ENCODE results near the gene RCAN2. TPM values are rescaled to one million over a fixed set of nuclear protein-coding genes. Genes with fewer than 3 reads are reported as not detected.
A peak's percentile ranks its signal among the peaks of the same experiment; 100 is the strongest.

RCAN2 gene
- total and polyA plus RNA-seq, 2 experiments from 2014 or later: 6.0 to 9.3 TPM

- H3K9me2 ChIP-seq (ENCODE audit: insufficient read depth): no peaks in the 10 kb centered on the region
- Mint-ChIP-seq H3K27me3 (ENCODE audit: insufficient read depth, low read depth, poor library complexity) (no peaks in the 10 kb centered on the region), H3K36me3 (ENCODE audit: low read depth) (no peaks in the 10 kb centered on the region), H3K4me3 (no peak overlapping the region), H3K9me3 (no peaks in the 10 kb centered on the region), H3K4me1 (peaks cover 17% of the 10 kb centered on the region; the same call in 2 of the 3 replicates), H3K27ac (no peak overlapping the region)
- no peaks in the 10 kb centered on the region for H4K20me1 ChIP-seq (replicated peaks; ENCODE audit: insufficient read depth)
- peak; percentile 84 for DNase-seq (ENCODE audit: low spot score)
- no peak overlapping the region for H2AFZ ChIP-seq
- no peaks in the 10 kb centered on the region for H3K27me3 ChIP-seq (ENCODE audit: insufficient read depth)
- no peak overlapping the region for H3K27ac ChIP-seq (ENCODE audit: low read depth)
- H3K79me2 ChIP-seq (replicated peaks; ENCODE audit: insufficient read depth): no peaks in the 10 kb centered on the region
- no peak overlapping the region for H3K4me2 ChIP-seq
- no peaks in the 10 kb centered on the region for H3F3A ChIP-seq (replicated peaks; ENCODE audit: low read depth)
- no peak overlapping the region for H3K4me3 ChIP-seq
- TF ChIP-seq JUNB (IDR thresholded peaks at IDR 0.05; ENCODE audit: unreplicated experiment) (no peak), CREB1 (CRISPR knock-in tag; IDR thresholded peaks at IDR 0.05; ENCODE audit: low read depth) (no peak), EZH2phosphoT487 (IDR thresholded peaks at IDR 0.05; ENCODE audit: unreplicated experiment) (no peak), ZNF331 (CRISPR knock-in tag; IDR thresholded peaks at IDR 0.05; ENCODE audit: low read depth) (no peak), POLR2AphosphoS5 (IDR thresholded peaks at IDR 0.05; ENCODE audit: low read depth) (no peak)
- TF ChIP-seq, protein P1, sequence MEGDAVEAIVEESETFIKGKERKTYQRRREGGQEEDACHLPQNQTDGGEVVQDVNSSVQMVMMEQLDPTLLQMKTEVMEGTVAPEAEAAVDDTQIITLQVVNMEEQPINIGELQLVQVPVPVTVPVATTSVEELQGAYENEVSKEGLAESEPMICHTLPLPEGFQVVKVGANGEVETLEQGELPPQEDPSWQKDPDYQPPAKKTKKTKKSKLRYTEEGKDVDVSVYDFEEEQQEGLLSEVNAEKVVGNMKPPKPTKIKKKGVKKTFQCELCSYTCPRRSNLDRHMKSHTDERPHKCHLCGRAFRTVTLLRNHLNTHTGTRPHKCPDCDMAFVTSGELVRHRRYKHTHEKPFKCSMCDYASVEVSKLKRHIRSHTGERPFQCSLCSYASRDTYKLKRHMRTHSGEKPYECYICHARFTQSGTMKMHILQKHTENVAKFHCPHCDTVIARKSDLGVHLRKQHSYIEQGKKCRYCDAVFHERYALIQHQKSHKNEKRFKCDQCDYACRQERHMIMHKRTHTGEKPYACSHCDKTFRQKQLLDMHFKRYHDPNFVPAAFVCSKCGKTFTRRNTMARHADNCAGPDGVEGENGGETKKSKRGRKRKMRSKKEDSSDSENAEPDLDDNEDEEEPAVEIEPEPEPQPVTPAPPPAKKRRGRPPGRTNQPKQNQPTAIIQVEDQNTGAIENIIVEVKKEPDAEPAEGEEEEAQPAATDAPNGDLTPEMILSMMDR (conservative IDR thresholded peaks at IDR 0.05; ENCODE audit: low read depth in 2 of 2): peak; percentile 84 to 85
- H3K36me3 ChIP-seq (ENCODE audit: insufficient read depth): no peaks in the 10 kb centered on the region
- no peaks in the 10 kb centered on the region for H3K4me1 ChIP-seq (ENCODE audit: insufficient read depth)
- ATAC-seq: no peak
These were observed 71.7 kb downstream of the RCAN2 start for GRCh38 chr6:46419576-46420002.

DNA sequence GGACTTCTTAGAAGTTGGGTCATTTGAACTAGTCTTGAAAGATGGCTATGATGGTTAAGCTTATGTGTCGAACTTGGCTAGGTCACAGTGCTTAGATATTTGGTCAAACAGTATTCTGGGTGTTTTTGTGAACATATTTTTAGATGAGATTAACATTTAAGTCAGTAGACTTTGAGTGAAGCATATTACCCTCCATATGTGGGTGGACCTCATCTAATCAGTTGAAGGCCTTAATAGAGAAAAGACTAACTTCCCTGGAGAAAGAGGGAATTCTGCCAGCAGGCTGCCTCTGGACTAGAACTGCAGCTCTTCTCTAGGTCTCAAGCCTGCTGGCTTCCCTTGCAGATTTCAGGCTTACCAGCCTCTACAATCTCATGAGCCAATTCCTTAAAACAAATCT is 76.9 kb downstream of the RCAN2 start:
- H3K4me1 Mint-ChIP-seq: peaks cover 5% of the 10 kb centered on the region; the same call in 2 of the 3 replicates
- Histone ChIP-seq H3K27ac (ENCODE audit: low read depth) (no peak overlapping the region), H2AFZ (no peak overlapping the region), H3K79me2 (replicated peaks; ENCODE audit: insufficient read depth) (no peaks in the 10 kb centered on the region), H3F3A (replicated peaks; ENCODE audit: low read depth) (no peaks in the 10 kb centered on the region), H3K36me3 (ENCODE audit: insufficient read depth) (no peaks in the 10 kb centered on the region), H4K20me1 (replicated peaks; ENCODE audit: insufficient read depth) (no peaks in the 10 kb centered on the region), H3K4me1 (ENCODE audit: insufficient read depth) (no peaks in the 10 kb centered on the region), H3K4me2 (no peak overlapping the region), H3K9me2 (ENCODE audit: insufficient read depth) (no peaks in the 10 kb centered on the region), H3K4me3 (no peak overlapping the region), H3K27me3 (ENCODE audit: insufficient read depth) (no peaks in the 10 kb centered on the region)
- no peaks in the 10 kb centered on the region for H3K36me3 Mint-ChIP-seq (ENCODE audit: low read depth)
- TF ChIP-seq CREB1 (CRISPR knock-in tag; IDR thresholded peaks at IDR 0.05; ENCODE audit: low read depth) (no peak), ETS1 (IDR thresholded peaks at IDR 0.05) (no peak), POLR2AphosphoS5 (IDR thresholded peaks at IDR 0.05; ENCODE audit: low read depth) (no peak), NANOG (IDR thresholded peaks at IDR 0.05; ENCODE audit: borderline replicate concordance) (no peak), JUNB (IDR thresholded peaks at IDR 0.05; ENCODE audit: unreplicated experiment) (no peak), STAT1 (IDR thresholded peaks at IDR 0.05; ENCODE audit: unreplicated experiment) (no peak)
- TF ChIP-seq, protein P2, sequence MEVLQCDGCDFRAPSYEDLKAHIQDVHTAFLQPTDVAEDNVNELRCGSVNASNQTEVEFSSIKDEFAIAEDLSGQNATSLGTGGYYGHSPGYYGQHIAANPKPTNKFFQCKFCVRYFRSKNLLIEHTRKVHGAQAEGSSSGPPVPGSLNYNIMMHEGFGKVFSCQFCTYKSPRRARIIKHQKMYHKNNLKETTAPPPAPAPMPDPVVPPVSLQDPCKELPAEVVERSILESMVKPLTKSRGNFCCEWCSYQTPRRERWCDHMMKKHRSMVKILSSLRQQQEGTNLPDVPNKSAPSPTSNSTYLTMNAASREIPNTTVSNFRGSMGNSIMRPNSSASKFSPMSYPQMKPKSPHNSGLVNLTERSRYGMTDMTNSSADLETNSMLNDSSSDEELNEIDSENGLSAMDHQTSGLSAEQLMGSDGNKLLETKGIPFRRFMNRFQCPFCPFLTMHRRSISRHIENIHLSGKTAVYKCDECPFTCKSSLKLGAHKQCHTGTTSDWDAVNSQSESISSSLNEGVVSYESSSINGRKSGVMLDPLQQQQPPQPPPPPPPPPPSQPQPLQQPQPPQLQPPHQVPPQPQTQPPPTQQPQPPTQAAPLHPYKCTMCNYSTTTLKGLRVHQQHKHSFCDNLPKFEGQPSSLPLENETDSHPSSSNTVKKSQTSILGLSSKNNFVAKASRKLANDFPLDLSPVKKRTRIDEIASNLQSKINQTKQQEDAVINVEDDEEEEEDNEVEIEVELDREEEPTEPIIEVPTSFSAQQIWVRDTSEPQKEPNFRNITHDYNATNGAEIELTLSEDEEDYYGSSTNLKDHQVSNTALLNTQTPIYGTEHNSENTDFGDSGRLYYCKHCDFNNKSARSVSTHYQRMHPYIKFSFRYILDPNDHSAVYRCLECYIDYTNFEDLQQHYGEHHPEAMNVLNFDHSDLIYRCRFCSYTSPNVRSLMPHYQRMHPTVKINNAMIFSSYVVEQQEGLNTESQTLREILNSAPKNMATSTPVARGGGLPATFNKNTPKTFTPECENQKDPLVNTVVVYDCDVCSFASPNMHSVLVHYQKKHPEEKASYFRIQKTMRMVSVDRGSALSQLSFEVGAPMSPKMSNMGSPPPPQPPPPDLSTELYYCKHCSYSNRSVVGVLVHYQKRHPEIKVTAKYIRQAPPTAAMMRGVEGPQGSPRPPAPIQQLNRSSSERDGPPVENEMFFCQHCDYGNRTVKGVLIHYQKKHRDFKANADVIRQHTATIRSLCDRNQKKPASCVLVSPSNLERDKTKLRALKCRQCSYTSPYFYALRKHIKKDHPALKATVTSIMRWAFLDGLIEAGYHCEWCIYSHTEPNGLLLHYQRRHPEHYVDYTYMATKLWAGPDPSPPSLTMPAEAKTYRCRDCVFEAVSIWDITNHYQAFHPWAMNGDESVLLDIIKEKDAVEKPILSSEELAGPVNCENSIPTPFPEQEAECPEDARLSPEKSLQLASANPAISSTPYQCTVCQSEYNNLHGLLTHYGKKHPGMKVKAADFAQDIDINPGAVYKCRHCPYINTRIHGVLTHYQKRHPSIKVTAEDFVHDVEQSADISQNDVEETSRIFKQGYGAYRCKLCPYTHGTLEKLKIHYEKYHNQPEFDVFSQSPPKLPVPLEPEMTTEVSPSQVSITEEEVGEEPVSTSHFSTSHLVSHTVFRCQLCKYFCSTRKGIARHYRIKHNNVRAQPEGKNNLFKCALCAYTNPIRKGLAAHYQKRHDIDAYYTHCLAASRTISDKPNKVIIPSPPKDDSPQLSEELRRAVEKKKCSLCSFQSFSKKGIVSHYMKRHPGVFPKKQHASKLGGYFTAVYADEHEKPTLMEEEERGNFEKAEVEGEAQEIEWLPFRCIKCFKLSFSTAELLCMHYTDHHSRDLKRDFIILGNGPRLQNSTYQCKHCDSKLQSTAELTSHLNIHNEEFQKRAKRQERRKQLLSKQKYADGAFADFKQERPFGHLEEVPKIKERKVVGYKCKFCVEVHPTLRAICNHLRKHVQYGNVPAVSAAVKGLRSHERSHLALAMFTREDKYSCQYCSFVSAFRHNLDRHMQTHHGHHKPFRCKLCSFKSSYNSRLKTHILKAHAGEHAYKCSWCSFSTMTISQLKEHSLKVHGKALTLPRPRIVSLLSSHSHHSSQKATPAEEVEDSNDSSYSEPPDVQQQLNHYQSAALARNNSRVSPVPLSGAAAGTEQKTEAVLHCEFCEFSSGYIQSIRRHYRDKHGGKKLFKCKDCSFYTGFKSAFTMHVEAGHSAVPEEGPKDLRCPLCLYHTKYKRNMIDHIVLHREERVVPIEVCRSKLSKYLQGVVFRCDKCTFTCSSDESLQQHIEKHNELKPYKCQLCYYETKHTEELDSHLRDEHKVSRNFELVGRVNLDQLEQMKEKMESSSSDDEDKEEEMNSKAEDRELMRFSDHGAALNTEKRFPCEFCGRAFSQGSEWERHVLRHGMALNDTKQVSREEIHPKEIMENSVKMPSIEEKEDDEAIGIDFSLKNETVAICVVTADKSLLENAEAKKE (CRISPR knock-in tag; IDR thresholded peaks at IDR 0.05): no peak
- no peak overlapping the region for H3K4me3 Mint-ChIP-seq
- H3K27ac Mint-ChIP-seq: no peak overlapping the region
- DNase-seq (ENCODE audit: low spot score) (no peak), ATAC-seq (no peak)
- H3K9me3 Mint-ChIP-seq: no peaks in the 10 kb centered on the region
- no peaks in the 10 kb centered on the region for H3K27me3 Mint-ChIP-seq (ENCODE audit: insufficient read depth, low read depth, poor library complexity)
